Measurements from ENCODE around the gene RASD1. TPM values are rescaled to one million over a fixed set of nuclear protein-coding genes. Genes with fewer than 3 reads are reported as not detected.

RASD1 gene
- total RNA-seq, 1 donor from 2014 or later = 14.8 TPM

Small RNA genes within 50 kb of the gene (small RNA-seq; reads per million reads assigned to genes)
- gene RF00019 (ENCODE audit: low replicate concordance) = not detected

Other genes with a start within 250 kb of the RASD1 start
- gene COPS3, start 215.1 kb downstream of the RASD1 start, total RNA-seq = 58.9 TPM
- gene NT5M, start 193.0 kb downstream of the RASD1 start, total RNA-seq = 0.99 TPM
- 12.2 TPM for gene MED9, start 19.4 kb downstream of the RASD1 start, total RNA-seq
- gene PEMT, start 95.3 kb upstream of the RASD1 start, total RNA-seq = 18.8 TPM
- 11.4 TPM for gene RAI1, start 185.1 kb upstream of the RASD1 start, total RNA-seq

Measured in skin of body (tissue), 2 donors.